B cell (primary cell): ENCODE data around the gene H2BK1. TPM values are rescaled to one million over a fixed set of nuclear protein-coding genes. Genes with fewer than 3 reads are reported as not detected.

Experiments used
- ATAC-seq: fragments of 200-7000 bp; cut with Tn5 transposase; one replicate; pipeline ENCODE4 v1.10.0; 2021; ENCODE audit warnings: low read depth, mild to moderate bottlenecking, moderate number of reproducible peaks, moderate library complexity
- CTCF ChIA-PET: fragments of 350-600 bp; sonication (Branson Sonifier 250); formaldehyde crosslinking; loops from one replicate; lab custom pipeline; 2021; ENCODE audit warnings: antibody characterized with exemption, inconsistent platforms; lab: Charles Lee
- POLR2A ChIA-PET: fragments of 350-600 bp; sonication (Branson Sonifier 250); formaldehyde crosslinking; loops from one replicate; lab custom pipeline; 2021; ENCODE audit warnings: antibody characterized with exemption; lab: Charles Lee
- DNase-seq: peaks from one replicate; pipeline ENCODE4 v3.0.0; 2013
- H2AFZ ChIP-seq: 2 replicates; pipeline ENCODE4 v1.6.1; 2012; ENCODE audit warnings: mild to moderate bottlenecking, low read depth, low read length; ENCODE audit not compliant: insufficient read depth, poor library complexity, severe bottlenecking
- H3K27ac ChIP-seq, 2 donors: 1 replicate in 1 of 2; 2 replicates in 1 of 2; pipeline ENCODE4 v1.5.1; 2012 to 2013; ENCODE audit warnings: low read length in 2 of 2, mild to moderate bottlenecking in 2 of 2, moderate library complexity in 1 of 2
- H3K27me3 ChIP-seq, 4 experiments: fragments of 200-600 bp in 1 of 4; sonication (generic) in 1 of 4; replicated peaks in 1 of 4; 1 replicate in 2 of 4; 2 replicates in 2 of 4; pipeline versions ENCODE4 v1.6.1 to v1.7.0; 2013 to 2016; ENCODE audit warnings: low read length in 3 of 4, mild to moderate bottlenecking in 2 of 4, mixed read lengths in 1 of 4, moderate library complexity in 1 of 4; ENCODE audit not compliant: insufficient read depth in 4 of 4, control insufficient read depth in 3 of 4; ENCODE audit errors: control extremely low read depth in 1 of 4
- H3K36me3 ChIP-seq, 2 experiments: replicated peaks in 1 of 2; 1 replicate in 1 of 2; 2 replicates in 1 of 2; pipeline versions ENCODE4 v1.6.1 to v1.7.1; 2013; ENCODE audit warnings: low read length in 1 of 2; ENCODE audit not compliant: insufficient read depth in 2 of 2, control insufficient read depth in 1 of 2; ENCODE audit errors: control extremely low read depth in 1 of 2, extremely low read depth in 1 of 2
- H3K4me1 ChIP-seq, 2 donors: fragments of 200-600 bp in 1 of 2; sonication (generic) in 1 of 2; 1 replicate in 1 of 2; 2 replicates in 1 of 2; pipeline versions ENCODE4 v1.5.1 to v1.6.1; 2013 to 2017; ENCODE audit warnings: low read length in 2 of 2; ENCODE audit not compliant: control insufficient read depth in 2 of 2, insufficient read depth in 2 of 2
- H3K4me2 ChIP-seq: replicated peaks from 2 replicates; pipeline ENCODE3; 2012; ENCODE audit warnings: mild to moderate bottlenecking, low read depth, low read length; ENCODE audit not compliant: poor library complexity, severe bottlenecking
- H3K4me3 ChIP-seq, 5 experiments: fragments of 200-600 bp in 1 of 5; sonication (generic) in 1 of 5; 1 replicate in 3 of 5; 2 replicates in 2 of 5; pipeline versions ENCODE4 v1.5.1 to v1.7.0; 2011 to 2016; ENCODE audit warnings: low read length in 4 of 5, mild to moderate bottlenecking in 4 of 5, low read depth in 2 of 5, control low read depth in 1 of 5, moderate library complexity in 1 of 5; ENCODE audit not compliant: insufficient read depth in 1 of 5; ENCODE audit errors: control extremely low read depth in 1 of 5, extremely low read depth in 1 of 5
- H3K79me2 ChIP-seq: fragments of 200-600 bp; sonication (generic); one replicate; pipeline ENCODE4 v1.6.0; 2016; ENCODE audit warnings: low read length; ENCODE audit not compliant: control insufficient read depth, insufficient read depth
- H3K9ac ChIP-seq: fragments of 200-600 bp; sonication (generic); 2 replicates; pipeline ENCODE4 v1.6.1; 2017; ENCODE audit warnings: mild to moderate bottlenecking, low read length, moderate library complexity
- H3K9me3 ChIP-seq, 3 donors: one replicate each; pipeline versions ENCODE4 v1.6.1 to v1.7.1; 2013; ENCODE audit warnings: low read length in 2 of 3; ENCODE audit not compliant: control insufficient read depth in 2 of 3, insufficient read depth in 1 of 3; ENCODE audit errors: control extremely low read depth in 1 of 3
- H4K20me1 ChIP-seq: 2 replicates; pipeline ENCODE4 v1.6.0; 2012; ENCODE audit warnings: mild to moderate bottlenecking, low read length; ENCODE audit not compliant: insufficient read depth, control insufficient read depth, poor library complexity, severe bottlenecking
- H3K27ac Mint-ChIP-seq: one replicate; pipeline ENCODE4 v1.8.0; 2021; ENCODE audit warnings: mixed read lengths
- H3K27me3 Mint-ChIP-seq: one replicate; pipeline ENCODE4 v1.8.0; 2021; ENCODE audit warnings: mixed read lengths
- H3K4me1 Mint-ChIP-seq: one replicate; pipeline ENCODE4 v1.8.0; 2021; ENCODE audit warnings: mixed read lengths
- H3K4me3 Mint-ChIP-seq: one replicate; pipeline ENCODE4 v1.8.0; 2021; ENCODE audit warnings: mixed read lengths
- H3K9me3 Mint-ChIP-seq: one replicate; pipeline ENCODE4 v1.8.0; 2022; ENCODE audit warnings: mixed read lengths; ENCODE audit not compliant: insufficient read depth
- EZH2 ChIP-seq: IDR thresholded peaks from 2 replicates; pipeline ENCODE4 v1.6.1; 2012; ENCODE audit warnings: borderline replicate concordance, low read depth, mild to moderate bottlenecking, moderate library complexity, low read length; ENCODE audit not compliant: insufficient read depth, poor library complexity, severe bottlenecking
- WGBS: methylation state at CpG from one replicate; pipeline ENCODE4 v1.1.5; 2013; ENCODE audit warnings: missing lambda C conversion rate; ENCODE audit not compliant: insufficient coverage; 5-methylcytosine and 5-hydroxymethylcytosine counted together
- intact Hi-C: fragments of 100-400 bp; cut with micrococcal nuclease; formaldehyde crosslinking; loops from one replicate; pipeline ENCODE4 v1.10.0; 2022
- polyA plus RNA-seq: library from polyadenylated mRNA; depleted of rRNA; stranded (reverse); fragments of >200 nt; gene quantifications from 2 replicates; pipeline ENCODE4 v1.2.3, GENCODE V29; 2012
- total RNA-seq, 2 donors: library from RNA; stranded (reverse); fragments of 120-200 nt in 1 of 2; gene quantifications; 1 replicate in 1 of 2; 2 replicates in 1 of 2; pipeline versions ENCODE4 v1.2.3 to v1.2.4, GENCODE V29; 2013 to 2022
- TF ChIP-seq, protein P1 (sequence below): fragments of 200-600 bp; IDR thresholded peaks from one replicate; pipeline ENCODE4 v1.8.0; 2022; ENCODE audit warnings: antibody characterized with exemption, mild to moderate bottlenecking

Gene H2BK1
- total and polyA plus RNA-seq, 2 donors (not counting 1 experiment from before 2014, with no cell fraction given): 4.2 TPM; not detected in 1

DNA sequence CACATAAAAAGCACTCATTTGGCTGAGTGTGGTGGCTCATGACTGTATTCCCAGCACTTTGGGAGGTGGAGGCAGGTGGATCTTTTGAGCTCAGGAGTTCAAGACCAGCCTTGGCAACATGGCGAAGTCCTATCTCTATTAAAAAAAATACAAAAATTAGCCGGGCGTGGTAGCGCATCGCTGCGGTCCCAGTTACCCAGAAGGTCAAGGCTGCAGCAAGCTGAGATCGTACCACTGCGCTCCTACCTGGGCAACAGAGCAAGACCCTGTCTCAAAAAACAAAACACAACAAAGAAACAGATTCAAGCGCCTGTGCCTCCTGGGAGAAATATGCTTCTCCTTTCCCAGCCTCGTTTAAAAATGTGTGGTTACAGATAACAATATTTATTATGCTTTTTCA lies 19.0 kb upstream of the H2BK1 start:
- CTCF ChIA-PET: interaction anchor here (4.4 kb wide), 1 partner anchor 15 kb away, joined by 34 read pairs; no protein-coding TSS in a partner anchor
- Histone ChIP-seq H3K27me3 (no peaks in the 10 kb centered on the region), H3K4me3 (no peak overlapping the region), H3K27ac (no peak overlapping the region), H2AFZ (no peak overlapping the region), H3K4me1 (peaks cover 34 to 42% of the 10 kb centered on the region in 2 donors), H3K9me3 (no peaks in the 10 kb centered on the region), H3K9ac (no peak overlapping the region), H4K20me1 (peaks cover 29% of the 10 kb centered on the region), H3K4me2 (no peak overlapping the region), H3K79me2 (peaks cover 48% of the 10 kb centered on the region), H3K36me3 (peaks cover 0 to 8% of the 10 kb centered on the region in 2 experiments)
- no peaks in the 10 kb centered on the region for H3K27me3 Mint-ChIP-seq
- 100% methylated on average over 6 of the region's 10 CpGs for WGBS
- H3K4me1 Mint-ChIP-seq: peaks cover 62% of the 10 kb centered on the region
- no peak overlapping the region for H3K4me3 Mint-ChIP-seq
- no peaks in the 10 kb centered on the region for H3K9me3 Mint-ChIP-seq
- DNase-seq (no peak), ATAC-seq (no peak)
- intact Hi-C loops: no loop called here
- TF ChIP-seq EZH2: no peak
- TF ChIP-seq, protein P1, sequence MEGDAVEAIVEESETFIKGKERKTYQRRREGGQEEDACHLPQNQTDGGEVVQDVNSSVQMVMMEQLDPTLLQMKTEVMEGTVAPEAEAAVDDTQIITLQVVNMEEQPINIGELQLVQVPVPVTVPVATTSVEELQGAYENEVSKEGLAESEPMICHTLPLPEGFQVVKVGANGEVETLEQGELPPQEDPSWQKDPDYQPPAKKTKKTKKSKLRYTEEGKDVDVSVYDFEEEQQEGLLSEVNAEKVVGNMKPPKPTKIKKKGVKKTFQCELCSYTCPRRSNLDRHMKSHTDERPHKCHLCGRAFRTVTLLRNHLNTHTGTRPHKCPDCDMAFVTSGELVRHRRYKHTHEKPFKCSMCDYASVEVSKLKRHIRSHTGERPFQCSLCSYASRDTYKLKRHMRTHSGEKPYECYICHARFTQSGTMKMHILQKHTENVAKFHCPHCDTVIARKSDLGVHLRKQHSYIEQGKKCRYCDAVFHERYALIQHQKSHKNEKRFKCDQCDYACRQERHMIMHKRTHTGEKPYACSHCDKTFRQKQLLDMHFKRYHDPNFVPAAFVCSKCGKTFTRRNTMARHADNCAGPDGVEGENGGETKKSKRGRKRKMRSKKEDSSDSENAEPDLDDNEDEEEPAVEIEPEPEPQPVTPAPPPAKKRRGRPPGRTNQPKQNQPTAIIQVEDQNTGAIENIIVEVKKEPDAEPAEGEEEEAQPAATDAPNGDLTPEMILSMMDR: no peak
- no peak overlapping the region for H3K27ac Mint-ChIP-seq
- POLR2A ChIA-PET: no interaction called here

DNA sequence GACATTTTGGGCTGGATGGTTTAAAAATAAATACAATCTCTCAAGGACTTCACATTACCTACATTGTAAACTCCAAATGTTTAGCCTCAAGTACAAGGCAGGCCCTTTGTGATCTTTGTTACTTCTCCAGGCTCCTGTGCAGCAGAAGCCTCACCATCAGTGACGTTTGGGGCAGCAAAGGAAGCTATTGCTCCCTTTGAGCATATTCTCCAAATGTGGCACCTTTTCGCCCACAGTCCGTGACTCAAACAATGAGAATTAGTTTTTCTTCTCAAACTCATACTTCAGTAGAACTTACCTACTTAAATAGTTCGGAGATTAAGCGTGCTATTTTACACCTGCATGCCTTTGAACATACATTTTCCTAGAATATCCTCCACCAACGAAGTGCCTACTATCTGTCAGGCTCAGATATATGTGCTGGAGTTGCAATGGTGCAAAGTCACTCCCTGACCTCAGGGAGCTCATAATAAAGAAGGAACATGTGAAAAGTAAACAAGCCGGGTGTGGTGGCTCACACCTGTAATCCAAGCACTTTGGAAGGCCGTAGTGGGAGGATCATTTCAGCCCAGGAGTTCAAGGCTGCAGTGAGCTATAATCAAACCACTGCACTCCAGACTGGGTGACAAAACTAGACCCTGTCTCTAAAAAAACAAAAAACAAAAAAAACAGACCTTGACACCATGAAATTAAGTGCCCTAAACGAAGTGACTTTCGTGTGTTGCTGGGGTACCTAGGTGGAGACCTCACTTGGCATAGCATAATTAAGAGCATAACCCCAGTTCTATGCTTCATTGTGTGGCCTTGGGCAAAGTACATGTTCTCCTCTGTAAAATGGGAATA lies 18.0 kb upstream of the H2BK1 start:
- H3K4me1 Mint-ChIP-seq: peaks cover 53% of the 10 kb centered on the region
- CTCF ChIA-PET: interaction anchor here (1.3 to 4.4 kb wide), 2 partner anchors 16 to 76 kb away, joined by 4 to 34 read pairs; no protein-coding TSS in a partner anchor
- DNase-seq (no peak), ATAC-seq (no peak)
- peak overlapping the region; percentile 99 for H2AFZ ChIP-seq
- peaks cover 27 to 31% of the 10 kb centered on the region in 2 donors for H3K4me1 ChIP-seq
- peak overlapping the region; percentile 92 for H3K9ac ChIP-seq
- H3K4me2 ChIP-seq: peak overlapping the region; percentile 78
- H3K27ac Mint-ChIP-seq: peak overlapping the region; percentile 56
- peaks cover 38% of the 10 kb centered on the region for H3K79me2 ChIP-seq
- no peaks in the 10 kb centered on the region for H3K27me3 Mint-ChIP-seq
- no peaks in the 10 kb centered on the region for H3K9me3 ChIP-seq
- 76% methylated on average over 3 of the region's 10 CpGs for WGBS
- H3K27ac ChIP-seq: peak overlapping the region in 1 of 2 donors; percentile 73
- no peaks in the 10 kb centered on the region for H3K27me3 ChIP-seq
- peaks cover 0 to 18% of the 10 kb centered on the region in 2 experiments for H3K36me3 ChIP-seq
- H3K9me3 Mint-ChIP-seq: no peaks in the 10 kb centered on the region
- POLR2A ChIA-PET: interaction anchor here (1.4 kb wide), 1 partner anchor 16 kb away, joined by 13 read pairs; no protein-coding TSS in a partner anchor
- H4K20me1 ChIP-seq: peaks cover 19% of the 10 kb centered on the region
- peak overlapping the region; percentile 60 to 97 (median 81) for H3K4me3 ChIP-seq
- TF ChIP-seq, protein P1: no peak
- TF ChIP-seq EZH2: no peak
- H3K4me3 Mint-ChIP-seq: peak overlapping the region; percentile 95
- intact Hi-C loops: no loop called here
